ENCODE data around the gene SHANK1. TPM values are rescaled to one million over a fixed set of nuclear protein-coding genes. Genes with fewer than 3 reads are reported as not detected.

SHANK1 gene
- total RNA-seq, 1 donor from 2014 or later = 0.25 TPM

- TF ChIP-seq CTCF (IDR thresholded peaks at IDR 0.05; ENCODE audit: borderline replicate concordance) = no peak
- intact Hi-C loops (cut with micrococcal nuclease) = no loop called here
Measured at GRCh38 chr19:50697414-50698124, 22.0 kb downstream of the SHANK1 start.

GRCh38 chr19:50696094-50696483 lies 23.5 kb downstream of the SHANK1 start:
- H3K4me1 ChIP-seq = peaks cover 4% of the 10 kb centered on the region
- peaks cover 90% of the 10 kb centered on the region for H3K27me3 ChIP-seq (ENCODE audit: low read depth)

More at GRCh38 chr19:50697414-50698124, 22.0 kb downstream of the SHANK1 start:
- Histone ChIP-seq H3K4me1 (peaks cover 4% of the 10 kb centered on the region), H3K4me3 (no peak overlapping the region), H3K27ac (replicated peaks) (no peak overlapping the region), H3K27me3 (ENCODE audit: low read depth) (peaks cover 90% of the 10 kb centered on the region), H3K36me3 (no peaks in the 10 kb centered on the region), H3K9me3 (replicated peaks) (no peaks in the 10 kb centered on the region)
- no peak for DNase-seq

GRCh38 chr19:50695251-50696093 lies 24.1 kb downstream of the SHANK1 start:
- no peak for TF ChIP-seq CTCF (IDR thresholded peaks at IDR 0.05; ENCODE audit: borderline replicate concordance)
- peaks cover 4% of the 10 kb centered on the region for H3K4me1 ChIP-seq
- H3K27me3 ChIP-seq (ENCODE audit: low read depth) = peaks cover 90% of the 10 kb centered on the region
- H3K36me3 ChIP-seq = no peaks in the 10 kb centered on the region
- H3K9me3 ChIP-seq (replicated peaks) = no peaks in the 10 kb centered on the region
- H3K27ac ChIP-seq (replicated peaks) = no peak overlapping the region
- H3K4me3 ChIP-seq = no peak overlapping the region
- intact Hi-C loops (cut with micrococcal nuclease) = no loop called here
- no peak for DNase-seq

More at GRCh38 chr19:50696094-50696483, 23.5 kb downstream of the SHANK1 start:
- no peak overlapping the region for H3K4me3 ChIP-seq
- no peaks in the 10 kb centered on the region for H3K9me3 ChIP-seq (replicated peaks)
- H3K27ac ChIP-seq (replicated peaks) = no peak overlapping the region
- TF ChIP-seq CTCF (IDR thresholded peaks at IDR 0.05; ENCODE audit: borderline replicate concordance) = no peak
- intact Hi-C loops (cut with micrococcal nuclease) = no loop called here
- DNase-seq = no peak
- no peaks in the 10 kb centered on the region for H3K36me3 ChIP-seq

GRCh38 chr19:50694815-50695145 lies 24.8 kb downstream of the SHANK1 start:
- no peak for DNase-seq
- Histone ChIP-seq H3K27me3 (ENCODE audit: low read depth) (peaks cover 95% of the 10 kb centered on the region), H3K4me3 (no peak overlapping the region), H3K9me3 (replicated peaks) (no peaks in the 10 kb centered on the region), H3K4me1 (peaks cover 4% of the 10 kb centered on the region), H3K27ac (replicated peaks) (no peak overlapping the region), H3K36me3 (no peaks in the 10 kb centered on the region)
- intact Hi-C loops (cut with micrococcal nuclease) = no loop called here
- no peak for TF ChIP-seq CTCF (IDR thresholded peaks at IDR 0.05; ENCODE audit: borderline replicate concordance)

GRCh38 chr19:50693064-50693975 lies 26.3 kb downstream of the SHANK1 start:
- H3K27me3 ChIP-seq (ENCODE audit: low read depth) = peaks cover 98% of the 10 kb centered on the region
- H3K9me3 ChIP-seq (replicated peaks) = no peaks in the 10 kb centered on the region
- no peak for DNase-seq
- intact Hi-C loops (cut with micrococcal nuclease) = no loop called here
- H3K4me1 ChIP-seq = peaks cover 4% of the 10 kb centered on the region
- no peaks in the 10 kb centered on the region for H3K36me3 ChIP-seq
- H3K27ac ChIP-seq (replicated peaks) = no peak overlapping the region
- no peak for TF ChIP-seq CTCF (IDR thresholded peaks at IDR 0.05; ENCODE audit: borderline replicate concordance)
- no peak overlapping the region for H3K4me3 ChIP-seq
